SK-MEL-5 (cell line): Measurements from ENCODE around the gene ESPN. TPM values are rescaled to one million over a fixed set of nuclear protein-coding genes. Genes with fewer than 3 reads are reported as not detected.

Experiments used
- DNase-seq: peaks from one replicate; pipeline ENCODE4 v3.0.0-alpha.2; 2016; ENCODE audit warnings: low read depth, low spot score
- in situ Hi-C: cut with HindIII; loops from 2 replicates; pipeline ENCODE4 v1.10.0; 2016; ENCODE audit warnings: low sequenced_read_pairs, high pct_unique_total_duplicates, low pct_unique_long_range_greater_than_20kb
- total RNA-seq: library from RNA; depleted of rRNA; stranded (reverse); fragments of >200 nt; shearing (Covaris generic); gene quantifications from 2 replicates; pipeline ENCODE4 v1.2.3, GENCODE V29; 2014

Gene ESPN
- total RNA-seq, 1 experiment from 2014 or later, result 0.40 TPM

- no peak for DNase-seq
- in situ Hi-C loops, result no loop called here
Measured at GRCh38 chr1:6496365-6496721, 71.8 kb downstream of the ESPN start.

GRCh38 chr1:6496890-6497214 is 72.3 kb downstream of the ESPN start:
- no peak for DNase-seq
- in situ Hi-C loops, result no loop called here

GRCh38 chr1:6497215-6497866 is 72.8 kb downstream of the ESPN start:
- in situ Hi-C loops, result no loop called here
- peak; percentile 29 for DNase-seq

GRCh38 chr1:6497867-6498575 is 73.4 kb downstream of the ESPN start:
- in situ Hi-C loops, result no loop called here
- DNase-seq, result no peak

GRCh38 chr1:6498576-6499111 is 74.1 kb downstream of the ESPN start:
- DNase-seq, result no peak
- in situ Hi-C loops, result no loop called here

- no peak for DNase-seq
- in situ Hi-C loops, result no loop called here
Measured at GRCh38 chr1:6499296-6499695, 74.7 kb downstream of the ESPN start.

GRCh38 chr1:6500544-6501278 is 76.1 kb downstream of the ESPN start:
- DNase-seq, result no peak
- in situ Hi-C loops, result no loop called here

- DNase-seq, result no peak
- in situ Hi-C loops, result no loop called here
Measured at GRCh38 chr1:6501279-6501813, 76.8 kb downstream of the ESPN start.

GRCh38 chr1:6502000-6502891 is 77.7 kb downstream of the ESPN start:
- in situ Hi-C loops, result no loop called here
- no peak for DNase-seq

- DNase-seq, result no peak
- in situ Hi-C loops, result no loop called here
Measured at GRCh38 chr1:6503884-6504602, 79.5 kb downstream of the ESPN start.

- DNase-seq, result no peak
- in situ Hi-C loops, result no loop called here
Measured at GRCh38 chr1:6504887-6505286, 80.3 kb downstream of the ESPN start.

- in situ Hi-C loops, result no loop called here
- DNase-seq, result no peak
Measured at GRCh38 chr1:6505367-6506209, 81.0 kb downstream of the ESPN start.

GRCh38 chr1:6506210-6507036 is 81.8 kb downstream of the ESPN start:
- in situ Hi-C loops, result no loop called here
- no peak for DNase-seq

- no peak for DNase-seq
Measured at GRCh38 chr1:6507037-6507428, 82.5 kb downstream of the ESPN start.

GRCh38 chr1:6507461-6507911 is 82.9 kb downstream of the ESPN start:
- in situ Hi-C loops, result no loop called here
- no peak for DNase-seq

More at GRCh38 chr1:6507037-6507428, 82.5 kb downstream of the ESPN start:
- in situ Hi-C loops, result no loop called here
